A549 (cell line): ENCODE measurements around the gene RTP2. TPM values are rescaled to one million over a fixed set of nuclear protein-coding genes. Genes with fewer than 3 reads are reported as not detected.
A peak's percentile ranks its signal among the peaks of the same experiment; 100 is the strongest.

Source experiments
- ATAC-seq, 2 experiments: fragments of 200-7000 bp in 1 of 2; fragments of >200 bp in 1 of 2; cut with Nextera tagmentation in 1 of 2; cut with Tn5 transposase in 1 of 2; 3 replicates each; pipeline versions ENCODE4 v1.8.0 to v1.9.1; 2018 to 2020; ENCODE audit warnings: mild to moderate bottlenecking in 1 of 2, moderate library complexity in 1 of 2
- CTCF ChIA-PET: fragments of 300-600 bp; sonication (Branson Sonifier 250); formaldehyde crosslinking; extraction: SDS; loops from one replicate; lab custom pipeline; 2021; ENCODE audit warnings: antibody characterized with exemption, inconsistent platforms; lab: Yijun Ruan, JAX
- POLR2A ChIA-PET: fragments of 350-600 bp; formaldehyde crosslinking; extraction: SDS; loops from one replicate; lab custom pipeline; 2021; ENCODE audit warnings: antibody characterized with exemption, inconsistent platforms; lab: Yijun Ruan, JAX
- DNase-seq, 2 experiments: peaks; one replicate each; pipeline versions ENCODE4 v3.0.0 to v3.0.0-alpha.2; 2011 to 2016; ENCODE audit warnings: low read depth in 1 of 2, low spot score in 1 of 2
- FAIRE-seq: peaks from 2 replicates; lab custom pipeline; 2011; peaks lifted over from hg19 to GRCh38; lab: Jason Lieb, UNC
- H3K27ac ChIP-seq, 2 experiments: fragments of >200 bp; sonication (Bioruptor Twin); formaldehyde crosslinking; 3 replicates each; pipeline ENCODE4 v1.5.1; 2016 to 2017
- H3K4me1 ChIP-seq: fragments of >200 bp; sonication (Bioruptor Twin); formaldehyde crosslinking; 3 replicates; pipeline ENCODE4 v1.6.1; 2016
- H3K4me2 ChIP-seq: fragments of >200 bp; sonication (Bioruptor Twin); formaldehyde crosslinking; 3 replicates; pipeline ENCODE4 v1.6.1; 2016
- H3K4me3 ChIP-seq: fragments of >200 bp; sonication (Bioruptor Twin); formaldehyde crosslinking; 3 replicates; pipeline ENCODE4 v1.5.1; 2016
- H3K9me3 ChIP-seq: fragments of >200 bp; sonication (Bioruptor Twin); formaldehyde crosslinking; 3 replicates; pipeline ENCODE4 v1.6.1; 2016
- CBX2 ChIP-seq: fragments of 200-600 bp; sonication (generic); IDR thresholded peaks from 2 replicates; pipeline ENCODE4 v1.6.1; 2016; ENCODE audit warnings: low read depth, mild to moderate bottlenecking, borderline replicate concordance
- CBX8 ChIP-seq: fragments of 200-600 bp; sonication (generic); IDR thresholded peaks from 2 replicates; pipeline ENCODE4 v1.6.1; 2016
- CEBPB ChIP-seq, 2 experiments: fragments of >200 bp in 1 of 2; sonication (Bioruptor Twin) in 1 of 2; formaldehyde crosslinking in 1 of 2; IDR thresholded peaks; 2 replicates each; pipeline ENCODE4 v1.6.1; 2012 to 2016
- CTCF ChIP-seq: fragments of >200 bp; sonication (Bioruptor Twin); formaldehyde crosslinking; IDR thresholded peaks from 3 replicates; pipeline ENCODE4 v1.5.1; 2016
- EHF ChIP-seq: fragments of 250-450 bp; sonication (Bioruptor Pico); IDR thresholded peaks from 2 replicates; pipeline ENCODE4 v1.5.0; 2020; ENCODE audit warnings: mild to moderate bottlenecking
- EHMT2 ChIP-seq: fragments of 200-600 bp; sonication (generic); IDR thresholded peaks from 2 replicates; pipeline ENCODE4 v1.6.1; 2016; ENCODE audit warnings: antibody characterized with exemption, low read depth, mild to moderate bottlenecking, moderate library complexity
- EP300 ChIP-seq, 2 experiments: fragments of >200 bp; sonication (Bioruptor Twin); formaldehyde crosslinking; IDR thresholded peaks; 2 replicates in 1 of 2; 3 replicates in 1 of 2; pipeline ENCODE4 v1.6.1; 2016 to 2017
- FOXS1 ChIP-seq: fragments of 250-450 bp; sonication (Bioruptor Pico); IDR thresholded peaks from 2 replicates; pipeline ENCODE4 v1.5.0; 2020; ENCODE audit warnings: mild to moderate bottlenecking, moderate library complexity
- JUN ChIP-seq, 2 experiments: fragments of >200 bp; sonication (Bioruptor Twin); formaldehyde crosslinking; IDR thresholded peaks; 2 replicates in 1 of 2; 3 replicates in 1 of 2; pipeline ENCODE4 v1.6.1; 2016 to 2017
- JUNB ChIP-seq: fragments of >200 bp; sonication (Bioruptor Twin); formaldehyde crosslinking; IDR thresholded peaks from 2 replicates; pipeline ENCODE4 v1.6.1; 2016
- KDM5A ChIP-seq: fragments of 200-600 bp; sonication (generic); IDR thresholded peaks from 2 replicates; pipeline ENCODE4 v1.6.1; 2016; ENCODE audit warnings: antibody characterized with exemption, mild to moderate bottlenecking
- MAFK ChIP-seq: fragments of 450-650 bp; IDR thresholded peaks from 2 replicates; pipeline ENCODE4 v1.6.1; 2014; ENCODE audit not compliant: partially characterized antibody
- MAZ ChIP-seq: fragments of 150-350 bp; IDR thresholded peaks from 2 replicates; pipeline ENCODE4 v1.6.1; 2014; ENCODE audit warnings: antibody characterized with exemption, low read depth, low read length, borderline replicate concordance
- MYC ChIP-seq: IDR thresholded peaks from 2 replicates; pipeline ENCODE4 v1.6.1; 2012; ENCODE audit warnings: mild to moderate bottlenecking, inconsistent platforms, low read length, improper control_type of control experiment, borderline replicate concordance
- NPAS2 ChIP-seq: fragments of 250-450 bp; sonication (Bioruptor Pico); IDR thresholded peaks from 2 replicates; pipeline ENCODE4 v1.8.0; 2022; ENCODE audit warnings: mild to moderate bottlenecking, moderate library complexity, borderline replicate concordance
- NR3C1 ChIP-seq: fragments of >200 bp; sonication (Bioruptor Twin); formaldehyde crosslinking; IDR thresholded peaks from 3 replicates; pipeline ENCODE4 v1.6.1; 2017
- PHF8 ChIP-seq: fragments of 200-600 bp; sonication (generic); IDR thresholded peaks from 2 replicates; pipeline ENCODE4 v1.6.1; 2016; ENCODE audit warnings: low read depth, mild to moderate bottlenecking, antibody characterized with exemption, moderate library complexity, borderline replicate concordance
- POLR2A ChIP-seq: IDR thresholded peaks from 2 replicates; pipeline ENCODE4 v1.6.1; 2012; ENCODE audit warnings: mild to moderate bottlenecking, low read length
- RAD21 ChIP-seq, 2 experiments: fragments of >200 bp in 1 of 2; sonication (Bioruptor Twin) in 1 of 2; formaldehyde crosslinking in 1 of 2; IDR thresholded peaks in 1 of 2; conservative IDR thresholded peaks in 1 of 2; 2 replicates in 1 of 2; 3 replicates in 1 of 2; pipeline ENCODE4 v1.6.1; 2012 to 2018; ENCODE audit warnings: inconsistent platforms in 1 of 2
- RARB ChIP-seq: fragments of 250-450 bp; sonication (Bioruptor Pico); IDR thresholded peaks from 2 replicates; pipeline ENCODE4 v1.8.0; 2021; ENCODE audit warnings: mild to moderate bottlenecking, moderate library complexity
- REST ChIP-seq: fragments of 200-600 bp; sonication (generic); IDR thresholded peaks from 2 replicates; pipeline ENCODE4 v1.6.1; 2016; ENCODE audit warnings: antibody characterized with exemption, mild to moderate bottlenecking, moderate library complexity
- RNF2 ChIP-seq: fragments of 200-600 bp; sonication (generic); IDR thresholded peaks from 2 replicates; pipeline ENCODE4 v1.6.1; 2016; ENCODE audit warnings: low read depth, mild to moderate bottlenecking, antibody characterized with exemption, moderate library complexity, borderline replicate concordance
- SMC3 ChIP-seq: fragments of >200 bp; sonication (Bioruptor Twin); formaldehyde crosslinking; IDR thresholded peaks from 3 replicates; pipeline ENCODE4 v1.6.1; 2018; ENCODE audit warnings: inconsistent platforms
- TFCP2L1 ChIP-seq: fragments of 250-450 bp; sonication (Bioruptor Pico); IDR thresholded peaks from 2 replicates; pipeline ENCODE4 v1.5.0; 2021; ENCODE audit warnings: mild to moderate bottlenecking
- TP53 ChIP-seq: fragments of 250-450 bp; sonication (Bioruptor Pico); IDR thresholded peaks from 2 replicates; pipeline ENCODE4 v1.5.0; 2021; ENCODE audit warnings: mild to moderate bottlenecking, moderate library complexity
- WGBS: methylation state at CpG from one replicate; pipeline ENCODE4 v1.1.6; 2017; ENCODE audit errors: missing lambda C conversion rate; 5-methylcytosine and 5-hydroxymethylcytosine counted together
- polyA plus RNA-seq, 4 experiments: library from polyadenylated mRNA; depleted of rRNA in 3 of 4; stranded (reverse); fragments of >200 nt; fragmentation: RNase III in 1 of 4; extraction: RNeasy Plus Mini Kit Qiagen cat#74134 plus additional on column Dnase treatment in 1 of 4; gene quantifications; 2 replicates in 3 of 4; 3 replicates in 1 of 4; pipeline ENCODE4 v1.2.3, GENCODE V29; 2011 to 2017
- TF ChIP-seq, protein P1 (sequence below): IDR thresholded peaks from 2 replicates; pipeline ENCODE4 v1.6.1; 2012
- TF ChIP-seq, protein P2 (sequence below): IDR thresholded peaks from 2 replicates; pipeline ENCODE4 v1.6.1; 2012
- TF ChIP-seq, protein P3 (sequence below): fragments of >200 bp; sonication (Bioruptor Twin); formaldehyde crosslinking; IDR thresholded peaks from 2 replicates; pipeline ENCODE4 v1.6.1; 2016

RTP2 gene
- polyA plus RNA-seq, 2 of the 4 experiments (the other 2 are of a cell fraction), result not detected

GRCh38 chr3:187678726-187679268 is 23.6 kb downstream of the RTP2 start:
- no peaks in the 10 kb centered on the region for H3K4me1 ChIP-seq
- ATAC-seq, result peak; percentile 64 to 85; a peak in 4 of 6 replicates
- POLR2A ChIA-PET, result no interaction called here
- FAIRE-seq, result no peak
- no peak overlapping the region for H3K4me3 ChIP-seq
- no peak overlapping the region; the same call in 2 of the 3 replicates for H3K4me2 ChIP-seq
- peak; percentile 8 to 47 for DNase-seq
- CTCF ChIA-PET, result interaction anchor here (0.6 to 22.2 kb wide), 57 partner anchors 9 to 1276 kb away, joined by 3 to 564 read pairs (median 5); partner anchors contain the start of genes RPL39L and SST
- 17% methylated on average over 5 of the region's 5 CpGs for WGBS
- H3K27ac ChIP-seq, result no peak overlapping the region
- no peaks in the 10 kb centered on the region for H3K9me3 ChIP-seq
- no peak for TF ChIP-seq POLR2A
- no peak for TF ChIP-seq JUNB
- TF ChIP-seq EHF (CRISPR knock-in tag), result no peak
- TF ChIP-seq RARB (CRISPR knock-in tag), result no peak
- TF ChIP-seq CTCF, result peak; percentile 63
- no peak for TF ChIP-seq KDM5A
- TF ChIP-seq CBX2, result no peak
- TF ChIP-seq RAD21 (conservative IDR thresholded peaks at IDR 0.05 in 1 of 2, IDR thresholded peaks at IDR 0.05 in 1 of 2), result peak; percentile 71 to 73
- TF ChIP-seq SMC3, result peak; percentile 83
- TF ChIP-seq, protein P1, sequence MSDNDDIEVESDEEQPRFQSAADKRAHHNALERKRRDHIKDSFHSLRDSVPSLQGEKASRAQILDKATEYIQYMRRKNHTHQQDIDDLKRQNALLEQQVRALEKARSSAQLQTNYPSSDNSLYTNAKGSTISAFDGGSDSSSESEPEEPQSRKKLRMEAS, result no peak
- TF ChIP-seq MAFK, result no peak
- TF ChIP-seq, all 56 proteins: peak for 3

DNA sequence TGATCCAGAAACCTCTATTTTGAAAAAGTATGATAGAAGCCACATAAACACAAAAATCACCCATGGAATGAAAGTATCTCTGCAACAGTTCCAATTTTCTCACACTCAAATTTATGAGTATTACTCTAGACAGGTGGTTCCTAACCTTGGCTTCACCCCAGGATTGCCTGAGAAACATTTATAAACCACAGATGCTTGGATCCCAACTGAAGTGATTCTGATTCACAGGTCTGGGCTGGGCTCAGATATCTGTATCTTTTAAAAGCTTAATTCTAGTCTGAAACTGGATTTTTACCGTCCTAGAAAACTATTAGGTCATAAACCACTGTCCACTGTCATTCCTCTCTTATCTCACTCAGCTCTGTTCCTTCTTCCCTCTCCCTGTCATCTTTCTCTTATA is 24.8 kb downstream of the RTP2 start:
- no peak overlapping the region for H3K4me3 ChIP-seq
- DNase-seq (no peak), FAIRE-seq (no peak)
- no peaks in the 10 kb centered on the region for H3K4me1 ChIP-seq
- WGBS, result 0% methylated on average over 1 of the region's 1 CpG
- ChIA-PET CTCF (interaction anchor here (0.7 to 22.2 kb wide), 4 partner anchors 13 to 458 kb away, joined by 3 to 564 read pairs (median 104); no protein-coding TSS in a partner anchor), POLR2A (no interaction called here)
- no peaks in the 10 kb centered on the region for H3K9me3 ChIP-seq
- H3K4me2 ChIP-seq, result no peak overlapping the region
- no peak overlapping the region for H3K27ac ChIP-seq
- TF ChIP-seq NR3C1 (no peak), RNF2 (no peak), EHMT2 (no peak), FOXS1 (CRISPR knock-in tag) (no peak), TP53 (no peak), NPAS2 (CRISPR knock-in tag) (no peak), JUN (IDR thresholded peaks at IDR 0.05) (no peak), CBX8 (no peak), JUNB (no peak)
- TF ChIP-seq, all 56 proteins: peak for 0
- no peak for ATAC-seq

- DNase-seq (no peak), ATAC-seq (no peak), FAIRE-seq (no peak)
- H3K4me1 ChIP-seq, result no peaks in the 10 kb centered on the region
- ChIA-PET POLR2A (no interaction called here), CTCF (interaction anchor here (0.6 to 22.2 kb wide), 3 partner anchors 18 to 1685 kb away, joined by 3 to 564 read pairs (median 6); no protein-coding TSS in a partner anchor)
- H3K27ac ChIP-seq, result no peak overlapping the region
- 0% methylated on average over 3 of the region's 3 CpGs for WGBS
- H3K4me3 ChIP-seq, result no peak overlapping the region
- no peaks in the 10 kb centered on the region for H3K9me3 ChIP-seq
- H3K4me2 ChIP-seq, result no peak overlapping the region
- TF ChIP-seq CBX2, result no peak
- TF ChIP-seq TFCP2L1 (CRISPR knock-in tag), result no peak
- TF ChIP-seq POLR2A, result no peak
- TF ChIP-seq MYC, result no peak
- TF ChIP-seq EHF (CRISPR knock-in tag), result no peak
- no peak for TF ChIP-seq EP300 (IDR thresholded peaks at IDR 0.05)
- no peak for TF ChIP-seq REST
- no peak for TF ChIP-seq CEBPB (IDR thresholded peaks at IDR 0.05)
- no peak for TF ChIP-seq CBX8
- TF ChIP-seq JUN (IDR thresholded peaks at IDR 0.05), result no peak
- TF ChIP-seq PHF8, result no peak
- TF ChIP-seq SMC3, result no peak
- TF ChIP-seq RAD21 (conservative IDR thresholded peaks at IDR 0.05 in 1 of 2, IDR thresholded peaks at IDR 0.05 in 1 of 2), result no peak
- TF ChIP-seq, protein P2, sequence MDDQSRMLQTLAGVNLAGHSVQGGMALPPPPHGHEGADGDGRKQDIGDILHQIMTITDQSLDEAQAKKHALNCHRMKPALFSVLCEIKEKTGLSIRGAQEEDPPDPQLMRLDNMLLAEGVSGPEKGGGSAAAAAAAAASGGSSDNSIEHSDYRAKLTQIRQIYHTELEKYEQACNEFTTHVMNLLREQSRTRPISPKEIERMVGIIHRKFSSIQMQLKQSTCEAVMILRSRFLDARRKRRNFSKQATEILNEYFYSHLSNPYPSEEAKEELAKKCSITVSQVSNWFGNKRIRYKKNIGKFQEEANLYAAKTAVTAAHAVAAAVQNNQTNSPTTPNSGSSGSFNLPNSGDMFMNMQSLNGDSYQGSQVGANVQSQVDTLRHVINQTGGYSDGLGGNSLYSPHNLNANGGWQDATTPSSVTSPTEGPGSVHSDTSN, result no peak
- TF ChIP-seq, protein P3, sequence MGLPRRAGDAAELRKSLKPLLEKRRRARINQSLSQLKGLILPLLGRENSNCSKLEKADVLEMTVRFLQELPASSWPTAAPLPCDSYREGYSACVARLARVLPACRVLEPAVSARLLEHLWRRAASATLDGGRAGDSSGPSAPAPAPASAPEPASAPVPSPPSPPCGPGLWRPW, result no peak
- no peak for TF ChIP-seq MAZ
These were observed 29.3 kb downstream of the RTP2 start for GRCh38 chr3:187673012-187673411.
